HepG2 (cell line): Measurements from ENCODE around the gene FRMD4A. TPM values are rescaled to one million over a fixed set of nuclear protein-coding genes. Genes with fewer than 3 reads are reported as not detected.

Experiments used
- ATAC-seq: fragments of 200-7000 bp; cut with Tn5 transposase; 3 replicates; pipeline ENCODE4 v1.9.1; 2020; ENCODE audit warnings: mild to moderate bottlenecking, moderate library complexity
- BruUV-seq: library from RNA; stranded (reverse); fragments of 400-500 nt; replicated peaks from 2 replicates; lab custom pipeline; 2021; lab: Mats Ljungman, UMichigan
- CTCF ChIA-PET: fragments of 300-600 bp; formaldehyde crosslinking; extraction: SDS; loops from one replicate; lab custom pipeline; 2021; ENCODE audit warnings: low total read pairs, inconsistent platforms, low intra/inter-chr PET ratio; lab: Yijun Ruan, JAX
- POLR2A ChIA-PET: fragments of 350-600 bp; sonication (Branson Sonifier 250); formaldehyde crosslinking; loops from one replicate; lab custom pipeline; 2020; ENCODE audit warnings: antibody characterized with exemption, inconsistent platforms; lab: Yijun Ruan, JAX
- DNase-seq: peaks from one replicate; pipeline ENCODE4 v3.0.0-alpha.2; 2015; ENCODE audit warnings: low spot score
- FAIRE-seq: peaks from 3 replicates; lab custom pipeline; 2011; peaks lifted over from hg19 to GRCh38; lab: Jason Lieb, UNC
- H2AFZ ChIP-seq: one replicate; pipeline ENCODE4 v1.6.1; 2011; ENCODE audit warnings: low read length, inconsistent platforms
- H3K27ac ChIP-seq: fragments of 300-600 bp; 3 replicates; pipeline ENCODE4 v1.8.0; 2011; ENCODE audit warnings: mixed run types, mild to moderate bottlenecking, mixed read lengths, low read length, inconsistent platforms; ENCODE audit not compliant: insufficient read depth; ENCODE audit errors: extremely low read length
- H3K27me3 ChIP-seq, 2 experiments: fragments of 200-600 bp in 1 of 2; 2 replicates in 1 of 2; 3 replicates in 1 of 2; pipeline versions ENCODE4 v1.6.0 to v1.8.0; 2011; ENCODE audit warnings: low read length in 2 of 2, mild to moderate bottlenecking in 2 of 2, moderate library complexity in 2 of 2, inconsistent platforms in 1 of 2; ENCODE audit not compliant: insufficient read depth in 2 of 2, control insufficient read depth in 1 of 2
- H3K36me3 ChIP-seq, 2 experiments: fragments of 200-600 bp in 1 of 2; replicated peaks in 1 of 2; 2 replicates in 1 of 2; 3 replicates in 1 of 2; pipeline versions ENCODE4 v1.5.1 to v1.8.0; 2011; ENCODE audit warnings: low read length in 2 of 2, inconsistent platforms in 1 of 2; ENCODE audit not compliant: insufficient read depth in 2 of 2, control insufficient read depth in 1 of 2
- H3K4me1 ChIP-seq: 2 replicates; pipeline ENCODE4 v1.5.1; 2012; ENCODE audit warnings: low read length, inconsistent platforms; ENCODE audit not compliant: insufficient read depth
- H3K4me2 ChIP-seq: 2 replicates; pipeline ENCODE4 v1.6.0; 2011; ENCODE audit warnings: low read depth, low read length, inconsistent platforms
- H3K4me3 ChIP-seq, 3 experiments: fragments of 200-600 bp in 1 of 3; sonication (generic), shearing (Covaris generic) in 1 of 3; replicated peaks in 1 of 3; 2 replicates each; pipeline ENCODE4 v1.5.1; 2011 to 2016; ENCODE audit warnings: low read length in 3 of 3, inconsistent platforms in 2 of 3, low read depth in 2 of 3, mild to moderate bottlenecking in 2 of 3, control low read depth in 1 of 3, mixed read lengths in 1 of 3; ENCODE audit not compliant: insufficient read depth in 1 of 3
- H3K79me2 ChIP-seq: one replicate; pipeline ENCODE4 v1.6.1; 2011; ENCODE audit warnings: low read length, inconsistent platforms; ENCODE audit not compliant: insufficient read depth
- H3K9ac ChIP-seq: 2 replicates; pipeline ENCODE4 v1.6.0; 2011; ENCODE audit warnings: mild to moderate bottlenecking, low read depth, low read length, inconsistent platforms; ENCODE audit not compliant: insufficient read depth
- H3K9me3 ChIP-seq: 2 replicates; pipeline ENCODE4 v1.5.1; 2012; ENCODE audit warnings: mild to moderate bottlenecking, low read length
- H4K20me1 ChIP-seq: 2 replicates; pipeline ENCODE4 v1.6.0; 2011; ENCODE audit warnings: inconsistent platforms, mild to moderate bottlenecking, low read length, moderate library complexity; ENCODE audit not compliant: insufficient read depth
- BRD4 ChIP-seq: sonication (generic); formaldehyde crosslinking; IDR thresholded peaks from 2 replicates; pipeline ENCODE4 v1.4.0; 2020; ENCODE audit warnings: missing genetic modification reagents
- IRF2 ChIP-seq: IDR thresholded peaks from 2 replicates; pipeline ENCODE4 v1.6.1; 2018; ENCODE audit warnings: missing genetic modification reagents, missing compliant biosample characterization
- NFE2L2 ChIP-seq: fragments of 150-350 bp; IDR thresholded peaks from 2 replicates; pipeline ENCODE4 v1.6.1; 2014; ENCODE audit warnings: low read length
- NPAS2 ChIP-seq: sonication (generic); formaldehyde crosslinking; IDR thresholded peaks from 2 replicates; pipeline ENCODE4 v1.8.0; 2022; ENCODE audit warnings: mild to moderate bottlenecking, missing genetic modification reagents, borderline replicate concordance
- TBP ChIP-seq: sonication (generic); formaldehyde crosslinking; IDR thresholded peaks from 2 replicates; pipeline ENCODE4 v1.5.0; 2020; ENCODE audit warnings: missing genetic modification reagents
- ZNF709 ChIP-seq: sonication (generic); formaldehyde crosslinking; IDR thresholded peaks from 2 replicates; pipeline ENCODE4 v1.5.0; 2020; ENCODE audit warnings: mild to moderate bottlenecking, missing genetic modification reagents
- ZNF792 ChIP-seq: IDR thresholded peaks from 2 replicates; pipeline ENCODE4 v1.6.1; 2016
- ZSCAN21 ChIP-seq: sonication (generic); formaldehyde crosslinking; IDR thresholded peaks from 2 replicates; pipeline ENCODE4 v1.8.0; 2022; ENCODE audit warnings: mild to moderate bottlenecking, missing genetic modification reagents, moderate library complexity, borderline replicate concordance
- WGBS: methylation state at CpG from one replicate; pipeline ENCODE4 v1.1.6; 2017; ENCODE audit warnings: low lambda C conversion rate; 5-methylcytosine and 5-hydroxymethylcytosine counted together
- in situ Hi-C: cut with HindIII; loops from 2 replicates; pipeline ENCODE4 v1.10.0; 2017; ENCODE audit warnings: low pct_unique_long_range_greater_than_20kb; ENCODE audit not compliant: extremely low pct_ligation_motif_present
- intact Hi-C: fragments of 100-400 bp; cut with micrococcal nuclease; formaldehyde crosslinking; loops from one replicate; pipeline ENCODE4 v1.10.0; 2022; ENCODE audit not compliant: unreplicated experiment
- polyA plus RNA-seq, 8 experiments: library from polyadenylated mRNA; depleted of rRNA in 3 of 8; stranded (reverse) in 7 of 8; unstranded in 1 of 8; fragments of >200 nt; fragmentation: Illumina TruSeq in 4 of 8; extraction: Trizol in 4 of 8; gene quantifications; 2 replicates each; pipeline versions ENCODE4 v1.2.1 to v1.2.3, GENCODE V29; 2011 to 2016; ENCODE audit warnings: low read depth in 4 of 8, missing spikeins in 1 of 8, mixed read lengths in 1 of 8; ENCODE audit not compliant: insufficient read depth in 1 of 8
- total RNA-seq, 5 experiments: library from RNA; depleted of rRNA; stranded (reverse); fragments of >200 nt; fragmentation: Illumina TruSeq; extraction: Trizol; gene quantifications; 2 replicates each; pipeline ENCODE4 v1.2.3, GENCODE V29; 2016; ENCODE audit warnings: low read depth in 1 of 5
- TF ChIP-seq, protein P1 (sequence below): sonication (generic); formaldehyde crosslinking; IDR thresholded peaks from 2 replicates; pipeline ENCODE4 v1.4.0; 2020; ENCODE audit warnings: missing genetic modification reagents
- TF ChIP-seq, protein P2 (sequence below): IDR thresholded peaks from 2 replicates; pipeline ENCODE4 v1.6.1; 2012; ENCODE audit warnings: inconsistent platforms
- TF ChIP-seq, protein P3 (sequence below), 2 experiments: fragments of 450-650 bp in 1 of 2; sonication (generic) in 1 of 2; formaldehyde crosslinking; IDR thresholded peaks; 2 replicates each; pipeline versions ENCODE4 v1.5.0 to v1.8.0; 2020 to 2022; ENCODE audit warnings: mild to moderate bottlenecking in 1 of 2, missing genetic modification reagents in 1 of 2
- TF ChIP-seq, protein P4 (sequence below): sonication (generic); formaldehyde crosslinking; IDR thresholded peaks from 2 replicates; pipeline ENCODE4 v1.9.0; 2022; ENCODE audit warnings: low read depth, missing genetic modification reagents

Gene FRMD4A
- total and polyA plus RNA-seq, 2 of the 13 experiments (the other 11 are each of a cell fraction or from before 2014, with no cell fraction given): 0.09 to 0.26 TPM

DNA sequence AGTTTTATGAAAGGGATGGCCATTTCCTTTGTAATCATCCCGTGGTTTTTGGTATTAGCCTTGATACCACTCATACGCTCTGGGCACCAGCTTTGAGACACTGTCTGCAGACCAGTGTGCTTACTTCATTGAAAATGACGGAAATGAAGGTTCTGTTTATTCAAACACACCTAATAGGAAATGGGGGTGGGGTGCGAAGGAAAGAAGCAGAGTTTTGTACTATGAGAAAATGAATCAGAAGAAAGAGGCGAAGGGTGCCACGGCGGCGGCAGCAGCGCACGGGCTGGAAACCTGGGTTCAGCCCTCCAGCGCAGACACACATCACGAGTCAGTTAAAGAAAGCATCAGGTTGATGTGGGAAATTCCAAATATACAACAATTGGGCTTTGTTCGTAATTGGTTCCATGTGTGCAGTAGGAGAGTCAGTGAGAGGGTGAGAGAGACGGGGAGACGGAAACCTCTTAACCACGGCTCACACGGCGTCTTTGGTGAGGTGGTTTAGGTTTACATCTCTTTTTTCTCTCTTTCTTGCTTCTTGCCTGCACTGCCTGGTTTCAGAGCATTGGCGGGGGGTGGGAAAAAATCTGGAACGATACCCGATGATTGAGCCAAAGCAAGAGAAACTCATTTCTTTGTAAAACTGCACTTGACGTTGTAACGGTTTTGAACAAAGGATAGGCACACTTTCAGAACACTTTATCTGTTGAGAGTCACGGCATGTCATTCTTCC lies 321.2 kb downstream of the FRMD4A start:
- Histone ChIP-seq H2AFZ (no peak overlapping the region), H3K27ac (no peak overlapping the region), H4K20me1 (no peaks in the 10 kb centered on the region), H3K4me2 (no peak overlapping the region), H3K4me1 (no peaks in the 10 kb centered on the region), H3K27me3 (peaks cover 1 to 10% of the 10 kb centered on the region in 2 experiments; a peak in 2 of 5 replicates), H3K9ac (no peak overlapping the region), H3K36me3 (no peaks in the 10 kb centered on the region), H3K4me3 (no peak overlapping the region), H3K9me3 (no peaks in the 10 kb centered on the region), H3K79me2 (no peaks in the 10 kb centered on the region)
- DNase-seq (no peak), ATAC-seq (no peak), FAIRE-seq (no peak)
- 45% methylated on average over 24 of the region's 24 CpGs for WGBS
- no TSS peak for BruUV-seq
- CTCF ChIA-PET: no interaction called here
- in situ Hi-C loops: no loop called here
- POLR2A ChIA-PET: no interaction called here
- TF ChIP-seq TBP (CRISPR knock-in tag) (no peak), ZSCAN21 (no peak), IRF2 (CRISPR knock-in tag) (no peak), ZNF792 (no peak), BRD4 (CRISPR knock-in tag) (no peak), NFE2L2 (no peak), ZNF709 (CRISPR knock-in tag) (no peak), NPAS2 (CRISPR knock-in tag) (no peak)
- TF ChIP-seq, protein P1, sequence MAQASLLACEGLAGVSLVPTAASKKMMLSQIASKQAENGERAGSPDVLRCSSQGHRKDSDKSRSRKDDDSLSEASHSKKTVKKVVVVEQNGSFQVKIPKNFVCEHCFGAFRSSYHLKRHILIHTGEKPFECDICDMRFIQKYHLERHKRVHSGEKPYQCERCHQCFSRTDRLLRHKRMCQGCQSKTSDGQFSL (CRISPR knock-in tag): no peak
- TF ChIP-seq, protein P2, sequence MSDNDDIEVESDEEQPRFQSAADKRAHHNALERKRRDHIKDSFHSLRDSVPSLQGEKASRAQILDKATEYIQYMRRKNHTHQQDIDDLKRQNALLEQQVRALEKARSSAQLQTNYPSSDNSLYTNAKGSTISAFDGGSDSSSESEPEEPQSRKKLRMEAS: no peak
- TF ChIP-seq, protein P3, sequence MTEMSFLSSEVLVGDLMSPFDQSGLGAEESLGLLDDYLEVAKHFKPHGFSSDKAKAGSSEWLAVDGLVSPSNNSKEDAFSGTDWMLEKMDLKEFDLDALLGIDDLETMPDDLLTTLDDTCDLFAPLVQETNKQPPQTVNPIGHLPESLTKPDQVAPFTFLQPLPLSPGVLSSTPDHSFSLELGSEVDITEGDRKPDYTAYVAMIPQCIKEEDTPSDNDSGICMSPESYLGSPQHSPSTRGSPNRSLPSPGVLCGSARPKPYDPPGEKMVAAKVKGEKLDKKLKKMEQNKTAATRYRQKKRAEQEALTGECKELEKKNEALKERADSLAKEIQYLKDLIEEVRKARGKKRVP (CRISPR knock-in tag; IDR thresholded peaks at IDR 0.05): no peak
- TF ChIP-seq, protein P4, sequence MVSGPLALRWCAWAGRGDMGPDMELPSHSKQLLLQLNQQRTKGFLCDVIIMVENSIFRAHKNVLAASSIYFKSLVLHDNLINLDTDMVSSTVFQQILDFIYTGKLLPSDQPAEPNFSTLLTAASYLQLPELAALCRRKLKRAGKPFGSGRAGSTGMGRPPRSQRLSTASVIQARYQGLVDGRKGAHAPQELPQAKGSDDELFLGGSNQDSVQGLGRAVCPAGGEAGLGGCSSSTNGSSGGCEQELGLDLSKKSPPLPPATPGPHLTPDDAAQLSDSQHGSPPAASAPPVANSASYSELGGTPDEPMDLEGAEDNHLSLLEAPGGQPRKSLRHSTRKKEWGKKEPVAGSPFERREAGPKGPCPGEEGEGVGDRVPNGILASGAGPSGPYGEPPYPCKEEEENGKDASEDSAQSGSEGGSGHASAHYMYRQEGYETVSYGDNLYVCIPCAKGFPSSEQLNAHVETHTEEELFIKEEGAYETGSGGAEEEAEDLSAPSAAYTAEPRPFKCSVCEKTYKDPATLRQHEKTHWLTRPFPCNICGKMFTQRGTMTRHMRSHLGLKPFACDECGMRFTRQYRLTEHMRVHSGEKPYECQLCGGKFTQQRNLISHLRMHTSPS (CRISPR knock-in tag): no peak
- intact Hi-C loops: no loop called here
